ENCODE results near the gene CCDC73.

The CCDC73 gene

GRCh38 chr11:32704261-32704660 is 90.2 kb downstream of the CCDC73 start:
- no peak for DNase-seq (ENCODE audit: low read depth)
- H3K4me3 ChIP-seq (ENCODE audit: control insufficient read depth, low read depth, low read length) = no peak overlapping the region
- TF ChIP-seq, protein P1, sequence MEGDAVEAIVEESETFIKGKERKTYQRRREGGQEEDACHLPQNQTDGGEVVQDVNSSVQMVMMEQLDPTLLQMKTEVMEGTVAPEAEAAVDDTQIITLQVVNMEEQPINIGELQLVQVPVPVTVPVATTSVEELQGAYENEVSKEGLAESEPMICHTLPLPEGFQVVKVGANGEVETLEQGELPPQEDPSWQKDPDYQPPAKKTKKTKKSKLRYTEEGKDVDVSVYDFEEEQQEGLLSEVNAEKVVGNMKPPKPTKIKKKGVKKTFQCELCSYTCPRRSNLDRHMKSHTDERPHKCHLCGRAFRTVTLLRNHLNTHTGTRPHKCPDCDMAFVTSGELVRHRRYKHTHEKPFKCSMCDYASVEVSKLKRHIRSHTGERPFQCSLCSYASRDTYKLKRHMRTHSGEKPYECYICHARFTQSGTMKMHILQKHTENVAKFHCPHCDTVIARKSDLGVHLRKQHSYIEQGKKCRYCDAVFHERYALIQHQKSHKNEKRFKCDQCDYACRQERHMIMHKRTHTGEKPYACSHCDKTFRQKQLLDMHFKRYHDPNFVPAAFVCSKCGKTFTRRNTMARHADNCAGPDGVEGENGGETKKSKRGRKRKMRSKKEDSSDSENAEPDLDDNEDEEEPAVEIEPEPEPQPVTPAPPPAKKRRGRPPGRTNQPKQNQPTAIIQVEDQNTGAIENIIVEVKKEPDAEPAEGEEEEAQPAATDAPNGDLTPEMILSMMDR (conservative IDR thresholded peaks at IDR 0.05; ENCODE audit: control insufficient read depth, insufficient read depth, low read depth, low read length) = no peak

DNA sequence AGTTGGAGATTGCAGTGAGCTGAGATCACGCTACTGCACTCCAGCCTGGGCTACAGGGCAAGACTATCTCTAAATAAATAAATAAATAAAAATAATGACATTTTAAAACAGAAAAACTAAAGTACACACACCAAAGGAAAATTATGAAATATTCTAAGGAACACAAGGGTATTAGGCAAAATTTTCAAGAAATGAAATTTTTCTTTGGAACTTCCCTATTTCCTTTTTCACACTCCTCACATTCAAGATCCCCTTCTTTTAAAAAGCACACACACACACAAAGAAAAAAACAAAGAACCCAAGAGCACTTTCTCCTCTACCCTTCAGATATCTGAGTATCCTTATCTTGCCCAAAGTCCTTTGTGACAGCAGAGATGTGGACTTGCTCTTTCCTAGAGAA is 92.8 kb downstream of the CCDC73 start:
- TF ChIP-seq, protein P1 (conservative IDR thresholded peaks at IDR 0.05; ENCODE audit: control insufficient read depth, insufficient read depth, low read depth, low read length) = no peak
- no peak overlapping the region for H3K4me3 ChIP-seq (ENCODE audit: control insufficient read depth, low read depth, low read length)
- DNase-seq (ENCODE audit: low read depth) = no peak

DNA sequence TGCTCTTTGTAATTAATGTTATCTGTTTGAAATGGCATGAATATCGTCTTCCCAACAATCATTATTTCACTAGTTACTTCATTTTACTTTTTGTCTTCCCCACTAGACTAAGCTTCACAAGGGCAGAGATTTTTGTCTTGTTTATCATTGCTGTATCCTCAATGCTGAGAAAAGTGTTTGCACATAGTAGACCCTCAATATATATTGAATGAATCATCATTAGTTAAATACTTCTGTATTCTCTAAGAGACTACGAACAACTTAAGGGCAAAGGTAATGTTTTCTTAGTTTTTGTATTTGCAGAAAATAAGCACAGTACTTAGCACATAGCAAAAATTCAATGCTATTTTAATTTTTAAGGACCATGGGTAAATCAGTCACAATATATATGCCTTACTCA is 95.9 kb downstream of the CCDC73 start:
- TF ChIP-seq, protein P1 (conservative IDR thresholded peaks at IDR 0.05; ENCODE audit: control insufficient read depth, insufficient read depth, low read depth, low read length) = no peak
- no peak overlapping the region for H3K4me3 ChIP-seq (ENCODE audit: control insufficient read depth, low read depth, low read length)
- no peak for DNase-seq (ENCODE audit: low read depth)

DNA sequence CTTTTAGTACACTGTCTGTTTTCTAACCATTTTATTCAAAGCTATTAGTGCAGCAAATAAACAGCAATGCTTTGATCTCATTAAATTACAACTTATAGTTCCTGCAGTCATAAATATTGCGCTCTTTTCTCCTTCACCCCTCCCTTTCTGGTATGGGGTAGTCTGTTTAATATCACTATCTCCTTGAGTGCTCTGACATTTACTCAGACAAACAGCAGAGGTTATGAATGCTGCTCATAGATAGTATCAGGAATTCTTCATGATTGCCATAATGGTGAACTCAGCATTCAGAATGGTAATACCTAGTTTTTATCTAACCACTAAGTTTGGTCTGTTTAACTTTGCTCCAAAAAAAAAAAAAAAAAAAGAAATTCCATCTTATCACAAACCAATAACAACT is 123.4 kb downstream of the CCDC73 start:
- TF ChIP-seq, protein P1 (conservative IDR thresholded peaks at IDR 0.05; ENCODE audit: control insufficient read depth, insufficient read depth, low read depth, low read length) = no peak
- DNase-seq (ENCODE audit: low read depth) = no peak
- no peak overlapping the region for H3K4me3 ChIP-seq (ENCODE audit: control insufficient read depth, low read depth, low read length)

DNA sequence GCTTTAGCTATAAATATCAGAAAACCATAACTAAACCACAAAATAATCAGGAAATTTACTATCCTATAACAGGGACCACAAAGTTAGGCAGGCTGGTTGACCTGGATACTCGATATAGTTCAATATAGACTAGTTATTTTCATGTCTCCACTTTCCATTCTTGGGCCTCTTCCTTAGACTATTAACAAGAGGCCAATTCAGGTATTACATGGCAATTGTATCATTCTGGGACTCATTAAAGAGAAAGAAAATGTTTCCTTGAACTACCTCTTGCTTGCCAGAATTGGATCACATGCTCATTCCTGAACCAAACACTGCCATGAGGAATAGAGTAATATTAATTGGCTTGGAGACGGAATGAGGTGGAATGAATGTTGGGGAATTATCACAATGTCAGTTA is 134.8 kb downstream of the CCDC73 start:
- TF ChIP-seq, protein P1 (conservative IDR thresholded peaks at IDR 0.05; ENCODE audit: control insufficient read depth, insufficient read depth, low read depth, low read length) = no peak
- no peak overlapping the region for H3K4me3 ChIP-seq (ENCODE audit: control insufficient read depth, low read depth, low read length)
- DNase-seq (ENCODE audit: low read depth) = peak; percentile 6

- peak; percentile 75 for DNase-seq (ENCODE audit: low read depth)
- TF ChIP-seq, protein P1 (conservative IDR thresholded peaks at IDR 0.05; ENCODE audit: control insufficient read depth, insufficient read depth, low read depth, low read length) = no peak
- H3K4me3 ChIP-seq (ENCODE audit: control insufficient read depth, low read depth, low read length) = no peak overlapping the region
Observed at GRCh38 chr11:32658639-32659406, 135.6 kb downstream of the CCDC73 start.
